GM21717 (cell line): ENCODE results near the gene DIPK2A.

Source experiments
- ATAC-seq: cut with Tn5 transposase; IDR thresholded peaks from one replicate; pipeline ENCODE4 v1.9.1; 2021; ENCODE audit warnings: mild to moderate bottlenecking, moderate library complexity; ENCODE audit not compliant: unreplicated experiment

Gene DIPK2A

GRCh38 chr3:143973259-143974021 lies 1.8 kb downstream of the DIPK2A start:
- ATAC-seq, result no peak

GRCh38 chr3:143974271-143975238 lies 2.9 kb downstream of the DIPK2A start:
- ATAC-seq, result no peak

- ATAC-seq, result no peak
These were observed 4.0 kb downstream of the DIPK2A start for GRCh38 chr3:143975554-143976152.

DNA sequence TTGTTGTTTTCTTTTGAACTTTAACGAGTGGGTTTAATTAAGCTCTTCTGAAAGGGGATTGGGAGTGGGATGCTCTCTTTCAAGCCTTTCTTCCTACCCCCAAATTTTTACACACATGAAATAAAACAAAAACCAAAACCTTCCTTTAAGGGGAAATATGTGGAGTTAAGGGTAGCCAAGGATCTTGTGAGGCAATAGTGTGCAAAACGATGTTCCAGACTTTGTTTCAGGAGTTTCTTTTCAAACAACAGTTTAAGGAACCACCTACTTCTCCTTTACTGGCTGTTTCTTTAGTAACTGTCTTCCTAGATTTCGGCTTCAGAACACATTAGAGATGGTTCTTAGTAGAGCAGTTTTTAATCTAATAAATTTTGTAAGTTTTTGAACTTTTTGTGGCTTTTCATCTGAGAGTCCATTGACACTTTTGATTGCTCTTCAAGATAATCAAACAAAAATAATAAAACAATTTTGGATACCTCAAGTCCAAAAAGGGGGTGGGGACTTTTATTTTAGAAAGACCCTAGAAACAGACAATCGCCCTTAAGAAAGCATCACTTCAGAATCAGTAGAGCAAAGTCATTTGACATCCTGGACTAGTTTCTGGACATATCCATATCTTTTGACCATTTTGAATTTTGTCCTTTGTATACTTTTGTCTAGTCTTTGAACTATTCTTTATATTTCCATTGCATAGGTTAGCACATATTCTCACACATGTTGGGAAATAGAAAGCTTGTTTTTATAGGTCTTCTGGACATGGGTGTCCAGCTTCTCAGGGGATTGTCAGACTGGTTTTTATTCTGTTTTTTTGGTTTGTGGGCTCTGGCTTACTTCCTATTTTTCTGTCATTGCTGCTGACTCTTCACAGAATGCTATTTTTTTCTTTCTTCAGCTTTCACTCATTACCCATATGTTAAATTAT lies 6.0 kb downstream of the DIPK2A start:
- peak; percentile 41 for ATAC-seq

DNA sequence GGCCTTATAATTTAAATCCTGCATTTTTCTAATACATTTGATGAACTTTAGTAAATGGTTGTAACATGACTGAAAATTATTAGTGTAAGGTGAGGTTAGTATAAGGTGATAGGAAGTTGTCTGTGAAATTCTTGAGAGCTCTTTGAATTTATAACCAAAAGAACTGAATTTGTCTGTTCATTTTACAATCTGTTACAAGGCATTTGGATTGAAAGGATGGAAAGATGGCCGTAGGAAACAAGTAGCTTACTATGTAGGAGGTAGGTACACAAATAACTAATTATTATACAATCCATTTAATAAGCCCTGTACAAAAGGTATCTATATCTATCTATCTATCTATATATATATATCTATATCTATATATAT lies 6.6 kb downstream of the DIPK2A start:
- no peak for ATAC-seq

- ATAC-seq, result no peak
These were observed 7.4 kb downstream of the DIPK2A start for GRCh38 chr3:143979041-143979440.

- no peak for ATAC-seq
These were observed 8.2 kb downstream of the DIPK2A start for GRCh38 chr3:143979813-143980212.

DNA sequence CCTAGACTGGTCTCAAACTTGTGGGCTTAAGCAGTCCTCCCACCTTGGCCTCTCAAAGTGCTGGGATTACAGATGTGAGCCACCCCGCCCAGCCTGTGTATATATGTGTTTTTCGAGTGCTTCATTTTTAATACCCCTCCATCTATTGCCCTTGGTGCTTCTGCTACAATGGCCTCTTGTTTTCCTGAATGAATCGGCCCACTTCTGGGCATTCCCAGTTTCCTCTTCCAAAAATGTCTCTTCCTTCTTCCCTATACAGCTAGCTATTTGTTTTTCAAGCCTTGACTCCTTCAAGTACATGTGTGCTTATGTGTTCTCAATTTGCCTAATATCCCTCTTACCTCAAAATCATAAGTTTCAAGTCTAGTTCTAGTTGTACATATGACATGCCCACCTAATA lies 16.7 kb downstream of the DIPK2A start:
- ATAC-seq, result no peak

GRCh38 chr3:143989461-143989860 lies 17.8 kb downstream of the DIPK2A start:
- ATAC-seq, result no peak

GRCh38 chr3:143991713-143992112 lies 20.1 kb downstream of the DIPK2A start:
- ATAC-seq, result no peak

- peak; percentile 57 for ATAC-seq
These were observed 26.6 kb downstream of the DIPK2A start for GRCh38 chr3:143998266-143998665.

- ATAC-seq, result no peak
These were observed 31.4 kb downstream of the DIPK2A start for GRCh38 chr3:144003051-144003450.

DNA sequence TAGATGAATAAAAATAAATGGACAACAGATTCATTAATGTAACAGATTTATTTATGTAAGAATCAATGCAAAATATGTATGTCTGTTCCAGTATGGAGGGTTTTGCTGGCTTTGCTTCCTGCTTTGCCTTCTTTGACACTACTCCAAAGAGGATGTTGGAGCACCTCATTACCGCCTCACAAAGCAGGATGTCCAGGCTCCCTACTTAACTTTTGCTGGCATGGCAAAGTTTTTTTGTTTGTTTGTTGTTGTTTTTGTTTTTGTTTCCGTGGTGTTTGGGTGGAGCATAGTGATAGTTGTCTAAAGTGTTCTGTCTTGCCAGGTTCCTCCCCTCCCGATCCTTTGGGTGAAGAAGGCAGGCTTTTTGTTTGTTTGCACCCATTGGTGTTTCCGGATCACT lies 38.7 kb downstream of the DIPK2A start:
- no peak for ATAC-seq

DNA sequence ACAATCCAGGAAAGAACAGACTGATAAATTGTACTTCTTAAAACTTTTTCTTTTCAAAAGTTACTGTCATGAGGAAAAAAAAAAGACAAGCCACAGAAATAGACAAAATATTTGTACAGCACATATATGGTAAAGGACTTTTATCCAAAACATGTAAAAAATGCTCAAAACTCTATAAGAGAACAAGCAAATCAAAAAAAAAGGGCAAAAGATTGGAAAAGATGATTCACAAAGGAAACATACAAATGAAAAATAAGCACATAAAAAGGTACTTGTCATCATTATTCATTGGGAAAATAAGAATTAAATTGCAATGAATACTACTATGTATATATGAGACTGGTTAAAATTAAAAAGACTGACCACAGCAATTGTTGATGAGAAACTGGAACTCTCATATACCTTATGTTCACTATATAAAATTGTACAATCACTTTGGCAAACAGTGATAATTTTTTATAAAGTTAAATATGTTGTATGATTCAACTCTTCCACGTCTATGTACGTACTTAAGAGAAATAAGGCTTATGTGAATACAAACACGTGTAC lies 39.7 kb downstream of the DIPK2A start:
- no peak for ATAC-seq

GRCh38 chr3:144015133-144015532 lies 43.5 kb downstream of the DIPK2A start:
- ATAC-seq, result no peak

- ATAC-seq, result no peak
These were observed 47.2 kb downstream of the DIPK2A start for GRCh38 chr3:144018776-144019175.
